ENCODE data around the gene TSC2.
A peak's percentile ranks its signal among the peaks of the same experiment; 100 is the strongest.
"Not testable (repeated sequence)": the region's sequence is repeated elsewhere in the genome, so short reads cannot be mapped to it uniquely, and the experiment has no call there.

TSC2 gene

GRCh38 chr16:2095918-2096582 lies 48.3 kb downstream of the TSC2 start:
- no peak for TF ChIP-seq CTCF (IDR thresholded peaks at IDR 0.05; ENCODE audit: low read depth, low read length)
- no peak for DNase-seq (ENCODE audit: low read depth in 2 of 2)
- H3K4me3 ChIP-seq (replicated peaks in 1 of 2; ENCODE audit: low read depth in 2 of 2, low read length in 2 of 2) = no peak overlapping the region

- TF ChIP-seq CTCF (IDR thresholded peaks at IDR 0.05; ENCODE audit: low read depth, low read length) = no peak
- H3K4me3 ChIP-seq (replicated peaks in 1 of 2; ENCODE audit: low read depth in 2 of 2, low read length in 2 of 2) = no peak overlapping the region
- no peak for DNase-seq (ENCODE audit: low read depth in 2 of 2)
Measured at GRCh38 chr16:2096853-2097595, 49.2 kb downstream of the TSC2 start.

GRCh38 chr16:2097689-2098088 lies 49.9 kb downstream of the TSC2 start:
- H3K4me3 ChIP-seq (replicated peaks in 1 of 2; ENCODE audit: low read depth in 2 of 2, low read length in 2 of 2); DNase-seq (ENCODE audit: low read depth in 2 of 2): not testable (repeated sequence)

- H3K4me3 ChIP-seq (replicated peaks in 1 of 2; ENCODE audit: low read depth in 2 of 2, low read length in 2 of 2); DNase-seq (ENCODE audit: low read depth in 2 of 2): not testable (repeated sequence)
Measured at GRCh38 chr16:2101581-2101980, 53.8 kb downstream of the TSC2 start.

- H3K4me3 ChIP-seq (replicated peaks in 1 of 2; ENCODE audit: low read depth in 2 of 2, low read length in 2 of 2) = no peak overlapping the region
- no peak for DNase-seq (ENCODE audit: low read depth in 2 of 2)
- TF ChIP-seq CTCF (IDR thresholded peaks at IDR 0.05; ENCODE audit: low read depth, low read length) = no peak
Measured at GRCh38 chr16:2102471-2102870, 54.7 kb downstream of the TSC2 start.

GRCh38 chr16:2104464-2104863 lies 56.7 kb downstream of the TSC2 start:
- not testable (repeated sequence) for DNase-seq (ENCODE audit: low read depth in 2 of 2); H3K4me3 ChIP-seq (replicated peaks in 1 of 2; ENCODE audit: low read depth in 2 of 2, low read length in 2 of 2)

GRCh38 chr16:2105291-2105690 lies 57.5 kb downstream of the TSC2 start:
- H3K4me3 ChIP-seq (replicated peaks in 1 of 2; ENCODE audit: low read depth in 2 of 2, low read length in 2 of 2); DNase-seq (ENCODE audit: low read depth in 2 of 2): not testable (repeated sequence)

GRCh38 chr16:2105769-2106168 lies 58.0 kb downstream of the TSC2 start:
- DNase-seq (ENCODE audit: low read depth in 2 of 2); H3K4me3 ChIP-seq (replicated peaks in 1 of 2; ENCODE audit: low read depth in 2 of 2, low read length in 2 of 2): not testable (repeated sequence)

GRCh38 chr16:2106211-2106610 lies 58.4 kb downstream of the TSC2 start:
- not testable (repeated sequence) for H3K4me3 ChIP-seq (replicated peaks in 1 of 2; ENCODE audit: low read depth in 2 of 2, low read length in 2 of 2); DNase-seq (ENCODE audit: low read depth in 2 of 2)

GRCh38 chr16:2107121-2107790 lies 59.5 kb downstream of the TSC2 start:
- not testable (repeated sequence) for H3K4me3 ChIP-seq (replicated peaks in 1 of 2; ENCODE audit: low read depth in 2 of 2, low read length in 2 of 2)
- DNase-seq (ENCODE audit: low read depth in 2 of 2) = peak; percentile 72 to 91

GRCh38 chr16:2107791-2108125 lies 60.0 kb downstream of the TSC2 start:
- not testable (repeated sequence) for DNase-seq (ENCODE audit: low read depth in 2 of 2); H3K4me3 ChIP-seq (replicated peaks in 1 of 2; ENCODE audit: low read depth in 2 of 2, low read length in 2 of 2)

GRCh38 chr16:2108446-2109270 lies 60.9 kb downstream of the TSC2 start:
- H3K4me3 ChIP-seq (replicated peaks in 1 of 2; ENCODE audit: low read depth in 2 of 2, low read length in 2 of 2); DNase-seq (ENCODE audit: low read depth in 2 of 2): not testable (repeated sequence)

- H3K4me3 ChIP-seq (replicated peaks in 1 of 2; ENCODE audit: low read depth in 2 of 2, low read length in 2 of 2); DNase-seq (ENCODE audit: low read depth in 2 of 2): not testable (repeated sequence)
Measured at GRCh38 chr16:2109271-2109580, 61.4 kb downstream of the TSC2 start.

GRCh38 chr16:2109872-2110271 lies 62.1 kb downstream of the TSC2 start:
- not testable (repeated sequence) for DNase-seq (ENCODE audit: low read depth in 2 of 2)

More at GRCh38 chr16:2109872-2110271, 62.1 kb downstream of the TSC2 start:
- H3K4me3 ChIP-seq (replicated peaks in 1 of 2; ENCODE audit: low read depth in 2 of 2, low read length in 2 of 2) = not testable (repeated sequence)
